Spinal cord (tissue), 10 donors: Measurements from ENCODE around the gene INSYN2A. TPM values are rescaled to one million over a fixed set of nuclear protein-coding genes. Genes with fewer than 3 reads are reported as not detected.

Experiments
- DNase-seq, 6 donors: peaks; one replicate each; pipeline versions ENCODE4 v3.0.0 to v3.0.0-alpha.2; 2013 to 2015; ENCODE audit warnings: low spot score in 6 of 6, low read depth in 4 of 6
- H3K27ac ChIP-seq: one replicate; pipeline ENCODE4 v1.5.1; 2013; ENCODE audit warnings: low read depth, low read length, control low read depth
- H3K27me3 ChIP-seq: one replicate; pipeline ENCODE4 v1.6.1; 2013; ENCODE audit warnings: low read length; ENCODE audit not compliant: control insufficient read depth, insufficient read depth
- H3K36me3 ChIP-seq: one replicate; pipeline ENCODE4 v1.6.1; 2013; ENCODE audit warnings: low read length; ENCODE audit not compliant: control insufficient read depth, insufficient read depth
- H3K4me1 ChIP-seq: one replicate; pipeline ENCODE4 v1.6.1; 2013; ENCODE audit warnings: low read length; ENCODE audit not compliant: control insufficient read depth, insufficient read depth
- H3K4me3 ChIP-seq: one replicate; pipeline ENCODE4 v1.5.1; 2013; ENCODE audit warnings: low read depth, low read length, control low read depth
- H3K9me3 ChIP-seq: one replicate; pipeline ENCODE4 v1.6.1; 2013; ENCODE audit warnings: low read length; ENCODE audit not compliant: control insufficient read depth, insufficient read depth
- whole genome bisulfite sequencing: methylation state at CpG from one replicate; pipeline ENCODE4 v1.1.5; 2013; ENCODE audit warnings: missing lambda C conversion rate; ENCODE audit not compliant: insufficient coverage; 5-methylcytosine and 5-hydroxymethylcytosine counted together
- long read RNA-seq, 4 donors: transcript quantifications; one replicate each; lab custom pipeline, GENCODE V29; 2026
- polyA plus RNA-seq, 2 donors: library from polyadenylated mRNA; unstranded; fragments of 120-200 nt; gene quantifications; one replicate each; pipeline ENCODE4 v1.2.1, GENCODE V29; 2013; ENCODE audit not compliant: insufficient read length in 2 of 2
- total RNA-seq, 2 donors: library from RNA; depleted of rRNA in 1 of 2; stranded (reverse); fragments of 120-200 nt in 1 of 2; fragments of >200 nt in 1 of 2; gene quantifications; one replicate each; pipeline versions ENCODE4 v1.2.3 to v1.2.4, GENCODE V29; 2013 to 2014
- donor health status: healthy.

INSYN2A gene, protein sequence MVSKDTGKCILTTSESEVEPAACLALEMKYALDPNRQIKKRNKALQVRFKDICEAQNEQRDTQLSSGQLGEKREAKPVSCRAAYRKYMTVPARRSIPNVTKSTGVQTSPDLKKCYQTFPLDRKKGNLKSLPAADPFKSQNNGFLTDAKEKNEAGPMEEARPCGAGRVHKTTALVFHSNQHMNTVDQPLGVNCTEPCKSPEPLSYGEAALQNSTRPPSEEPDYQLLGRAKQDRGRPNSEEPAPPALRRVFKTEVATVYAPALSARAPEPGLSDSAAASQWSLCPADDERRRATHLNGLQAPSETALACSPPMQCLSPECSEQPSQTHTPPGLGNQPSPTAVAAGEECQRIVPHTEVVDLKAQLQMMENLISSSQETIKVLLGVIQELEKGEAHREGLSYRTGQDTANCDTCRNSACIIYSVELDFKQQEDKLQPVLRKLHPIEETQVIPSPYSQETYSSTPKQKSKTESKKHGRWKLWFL
- total RNA-seq (10 to 100 TPM in 1 of 2 donors, 1 to 10 TPM in 1; 3.9 to 10.2 TPM), polyA plus RNA-seq (10 to 100 TPM in 1 of 2 donors, 1 to 10 TPM in 1; 8.9 to 10.9 TPM)
- long read RNA-seq, donor 1 = 0 reads
- long read RNA-seq, donor 2 = 0 reads
- long read RNA-seq, donor 3 = 0 reads
- long read RNA-seq, donor 4 = 0 reads

DNA sequence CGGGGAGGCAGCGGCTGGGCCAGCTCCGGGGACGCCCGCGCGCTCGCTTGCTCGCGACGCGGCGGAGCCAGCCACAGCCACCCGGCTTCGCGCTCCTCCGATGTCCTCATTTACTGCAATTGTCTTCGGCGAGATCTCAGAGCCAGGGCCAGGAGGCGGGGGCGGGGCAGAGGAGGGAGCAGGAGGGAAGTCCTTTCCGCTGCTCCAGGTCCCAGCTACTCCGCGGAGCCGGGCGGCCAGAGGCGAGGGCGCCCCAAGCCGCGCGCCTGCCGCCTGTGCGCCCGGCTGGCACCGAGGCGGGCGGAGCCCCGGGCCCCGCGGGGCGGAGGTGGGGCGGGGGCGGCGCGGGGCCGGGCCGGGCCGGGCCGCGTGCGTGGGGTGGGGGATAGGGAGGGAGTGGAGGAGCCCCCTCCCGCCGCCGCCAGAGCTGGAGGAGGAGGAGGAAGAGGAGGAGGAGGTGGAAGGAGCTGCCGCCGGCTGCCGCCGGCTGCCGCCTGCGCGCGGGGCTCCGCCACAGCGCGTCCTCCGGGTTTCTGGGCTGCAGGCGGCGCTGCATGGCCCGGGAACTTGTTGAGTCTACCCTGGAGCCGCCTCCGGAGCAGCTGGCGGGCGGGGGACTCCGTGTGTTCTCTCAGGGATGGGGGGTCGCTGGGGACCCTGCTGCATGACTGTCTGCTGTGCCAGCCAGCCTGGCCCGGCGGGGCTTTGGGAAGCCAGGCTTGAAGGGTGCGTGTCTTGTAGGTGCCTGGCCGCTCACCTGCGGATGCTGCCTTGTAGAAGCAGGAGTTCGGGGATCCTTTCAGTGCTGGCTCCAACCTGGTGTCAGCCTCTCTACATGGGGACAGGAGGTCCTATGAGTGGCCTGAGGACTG, at the start of gene INSYN2A:
Gene INSYN2A, minus strand, starts transcription at position 310 of the 872 bp plus-strand sequence. CDS start 20,196 bp downstream, outside the sequence.
- H3K4me3 ChIP-seq = peak within 1 kb of the TSS; percentile 26
- H3K4me1 ChIP-seq = peaks cover 21% of the 10 kb centered on the region
- no peaks in the 10 kb centered on the region for H3K36me3 ChIP-seq
- DNase-seq = peak in 2 of 6 donors; percentile 82 to 91
- no peaks in the 10 kb centered on the region for H3K9me3 ChIP-seq
- peaks cover 15% of the 10 kb centered on the region for H3K27me3 ChIP-seq
- H3K27ac ChIP-seq = peak within 1 kb of the TSS; percentile 22
- under 1% methylated on average over 68 of the region's 81 CpGs for WGBS

- Histone ChIP-seq H3K27ac (no peak overlapping the region), H3K4me1 (no peaks in the 10 kb centered on the region), H3K9me3 (no peaks in the 10 kb centered on the region), H3K27me3 (no peaks in the 10 kb centered on the region), H3K4me3 (no peak overlapping the region), H3K36me3 (no peaks in the 10 kb centered on the region)
- DNase-seq = peak in 1 of 6 donors; percentile 53
- WGBS = 68% methylated on average over 10 of the region's 10 CpGs
Measured at GRCh38 chr10:127245456-127245855, 49.1 kb upstream of the INSYN2A start.

DNA sequence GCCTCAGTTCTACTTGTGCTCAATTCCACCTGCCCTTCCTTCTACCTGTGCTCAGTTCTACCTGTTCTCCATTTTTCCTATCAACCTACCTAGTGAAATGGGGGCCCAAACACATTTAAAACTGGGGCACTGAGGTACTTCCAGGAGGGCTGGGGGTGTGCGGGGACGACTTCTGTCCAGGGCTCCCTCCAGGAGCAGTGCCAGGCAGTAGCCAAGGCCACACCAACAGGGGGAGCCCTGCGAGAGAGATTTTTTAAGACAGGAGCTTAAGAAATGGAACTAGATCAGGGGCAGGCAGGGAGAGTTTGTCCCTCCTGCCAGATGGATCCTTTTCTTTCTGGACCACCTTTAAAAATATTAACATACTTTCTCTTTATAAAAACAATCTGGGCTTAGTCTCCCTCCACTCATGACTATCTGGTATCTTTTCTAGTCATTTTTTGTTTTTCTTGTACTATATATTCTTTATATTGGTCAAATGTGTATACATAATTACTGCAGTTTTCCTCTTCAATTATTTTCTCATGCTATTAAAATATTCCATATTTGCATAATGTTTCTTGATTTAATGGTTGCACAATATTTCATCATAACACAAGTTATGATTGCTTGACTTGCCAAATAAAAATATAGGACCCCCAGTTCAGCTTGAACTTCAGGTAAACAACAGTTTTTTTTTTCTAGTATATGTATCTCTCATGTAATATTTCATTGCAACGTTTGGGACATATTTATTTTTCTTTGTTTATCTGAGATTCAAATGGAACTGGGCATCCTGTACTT, 47.3 kb upstream of the INSYN2A start:
- WGBS = 60% methylated on average over 1 of the region's 4 CpGs

DNA sequence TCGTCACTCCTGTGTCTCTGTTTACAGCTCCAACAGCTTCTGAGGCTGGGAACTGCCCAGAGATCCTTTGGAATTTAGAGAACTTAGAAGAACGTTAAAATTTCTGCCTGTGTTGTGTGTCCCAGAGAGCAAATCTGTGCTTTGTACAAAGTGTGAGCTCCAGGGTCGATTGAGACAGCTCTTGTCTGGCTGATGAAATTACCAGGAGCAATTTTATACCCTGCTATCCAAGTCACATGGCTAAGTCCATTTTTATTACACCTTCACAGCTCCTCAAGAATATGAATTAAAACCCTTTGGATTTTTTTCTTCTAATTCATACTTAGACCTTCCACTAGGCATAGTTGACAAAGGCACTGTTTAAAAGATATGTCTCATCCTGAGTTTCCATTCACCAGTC, 46.5 kb upstream of the INSYN2A start:
- Histone ChIP-seq H3K27ac (no peak overlapping the region), H3K9me3 (no peaks in the 10 kb centered on the region), H3K4me1 (no peaks in the 10 kb centered on the region), H3K27me3 (no peaks in the 10 kb centered on the region), H3K4me3 (no peak overlapping the region), H3K36me3 (no peaks in the 10 kb centered on the region)
- no peak for DNase-seq
- 50% methylated on average over 2 of the region's 3 CpGs for WGBS

More for the DNA sequence above, 47.3 kb upstream of the INSYN2A start:
- no peaks in the 10 kb centered on the region for H3K9me3 ChIP-seq
- H3K4me3 ChIP-seq = no peak overlapping the region
- H3K4me1 ChIP-seq = no peaks in the 10 kb centered on the region
- no peaks in the 10 kb centered on the region for H3K36me3 ChIP-seq
- no peak for DNase-seq
- H3K27ac ChIP-seq = no peak overlapping the region
- H3K27me3 ChIP-seq = no peaks in the 10 kb centered on the region

DNA sequence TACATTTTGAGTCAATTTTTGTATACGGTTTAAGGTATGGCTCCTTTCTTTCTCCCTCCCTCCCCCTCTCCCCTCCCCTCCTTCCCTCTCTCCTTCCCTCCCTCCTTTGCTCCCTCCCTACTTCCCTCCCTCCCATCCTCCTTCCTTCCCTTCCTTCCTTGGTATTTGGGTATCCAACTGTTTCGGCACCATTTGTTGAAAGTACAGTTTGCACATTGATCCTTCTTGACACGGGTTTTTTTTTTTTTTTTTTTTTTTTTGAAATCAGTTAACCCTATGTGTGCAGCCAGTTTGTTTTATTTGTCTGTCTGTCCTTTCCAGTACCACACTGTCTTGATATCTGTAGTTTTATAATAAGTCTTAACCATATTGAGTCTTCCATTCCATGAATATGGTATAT, 39.9 kb upstream of the INSYN2A start:
- no CpG with 5 or more reads among the region's 3 CpGs for WGBS
- no peak for DNase-seq
- no peaks in the 10 kb centered on the region for H3K9me3 ChIP-seq
- H3K27ac ChIP-seq = no peak overlapping the region
- H3K4me3 ChIP-seq = no peak overlapping the region
- no peaks in the 10 kb centered on the region for H3K4me1 ChIP-seq
- H3K36me3 ChIP-seq = no peaks in the 10 kb centered on the region
- H3K27me3 ChIP-seq = no peaks in the 10 kb centered on the region

DNA sequence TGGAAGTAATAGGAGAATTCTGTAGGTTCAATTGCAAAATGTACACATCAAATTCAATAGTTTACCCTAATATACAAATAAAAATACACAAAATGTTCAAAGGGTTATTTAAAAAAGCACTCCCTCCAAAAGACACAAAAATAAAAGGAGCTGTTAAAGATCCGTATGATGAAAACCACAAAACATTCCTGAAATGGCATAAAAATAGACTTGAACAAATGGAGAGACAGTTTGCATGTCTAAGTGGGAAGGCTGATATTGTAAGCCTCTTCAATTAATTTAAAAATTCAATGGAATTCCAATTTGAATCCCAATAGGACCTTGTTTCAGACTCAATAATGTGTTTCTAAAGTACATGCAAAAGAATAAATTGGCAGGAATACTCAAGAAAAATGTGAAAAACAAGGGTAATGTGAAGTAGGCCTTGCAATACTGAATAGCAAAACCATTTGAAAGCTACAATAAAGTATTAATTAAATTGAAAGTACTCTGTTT, 38.0 kb upstream of the INSYN2A start:
- Histone ChIP-seq H3K27ac (no peak overlapping the region), H3K4me1 (no peaks in the 10 kb centered on the region), H3K27me3 (no peaks in the 10 kb centered on the region), H3K9me3 (no peaks in the 10 kb centered on the region), H3K36me3 (no peaks in the 10 kb centered on the region), H3K4me3 (no peak overlapping the region)
- DNase-seq = no peak
- WGBS = no CpG with 5 or more reads among the region's 1 CpG

DNA sequence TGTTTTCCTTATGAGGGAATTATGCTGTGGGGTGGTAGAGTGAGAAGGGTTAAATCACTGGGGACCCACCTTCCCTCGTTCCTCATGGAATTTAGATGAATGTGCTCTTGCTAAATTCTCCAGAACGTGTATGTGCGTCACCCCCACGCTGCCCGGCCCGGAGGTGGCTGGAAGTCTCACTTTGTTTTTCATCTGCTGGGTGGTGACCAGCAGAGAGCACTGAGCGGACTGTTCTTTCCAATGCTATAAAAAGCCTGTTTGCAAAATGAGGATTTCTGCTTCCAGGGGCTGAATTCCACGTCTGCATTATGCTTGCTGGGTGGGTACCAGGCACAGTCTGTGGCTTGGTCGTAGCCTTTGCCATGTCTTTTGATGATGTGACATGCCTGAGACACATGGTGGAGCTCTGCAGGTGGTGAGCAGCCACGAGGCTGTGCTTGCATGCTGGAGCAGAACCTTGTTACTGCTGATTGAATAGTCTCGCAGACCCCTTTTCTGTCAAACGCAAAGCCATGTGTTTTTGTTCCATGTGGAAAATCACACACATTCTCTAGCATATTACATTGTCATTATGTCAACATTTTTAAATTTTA, 31.9 kb upstream of the INSYN2A start:
- peaks cover 10% of the 10 kb centered on the region for H3K4me1 ChIP-seq
- H3K36me3 ChIP-seq = no peaks in the 10 kb centered on the region
- no peaks in the 10 kb centered on the region for H3K9me3 ChIP-seq
- H3K27ac ChIP-seq = no peak overlapping the region
- no peak overlapping the region for H3K4me3 ChIP-seq
- no peaks in the 10 kb centered on the region for H3K27me3 ChIP-seq
- peak in 2 of 6 donors; percentile 45 to 77 for DNase-seq
- WGBS = 35% methylated on average over 9 of the region's 12 CpGs

DNA sequence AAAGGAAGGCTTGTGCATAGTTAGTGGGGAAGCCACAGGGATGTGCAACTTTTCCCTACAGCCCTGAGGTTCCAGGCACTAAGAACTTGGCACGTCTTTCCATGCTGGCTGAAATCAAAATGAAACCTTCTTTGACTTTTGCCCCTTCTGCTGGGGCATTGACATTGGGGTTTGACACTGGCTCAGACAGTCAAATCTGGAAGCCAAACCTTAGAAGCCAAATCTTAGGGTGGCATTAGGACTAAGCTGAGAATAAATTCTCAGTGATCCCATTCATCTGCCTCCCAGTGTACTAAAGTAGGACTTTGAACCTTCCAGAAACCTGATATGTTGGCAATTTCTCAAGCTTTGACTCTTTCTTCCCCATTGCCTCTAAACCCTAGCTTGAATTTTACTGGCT, 31.3 kb upstream of the INSYN2A start:
- Histone ChIP-seq H3K4me3 (no peak overlapping the region), H3K4me1 (peaks cover 10% of the 10 kb centered on the region), H3K27ac (no peak overlapping the region), H3K9me3 (no peaks in the 10 kb centered on the region), H3K27me3 (no peaks in the 10 kb centered on the region), H3K36me3 (no peaks in the 10 kb centered on the region)
- WGBS = 67% methylated on average over 1 of the region's 1 CpG
- no peak for DNase-seq
